Choroid plexus epithelial cell (primary cell): ENCODE measurements around the gene ROPN1B.
A peak's percentile ranks its signal among the peaks of the same experiment; 100 is the strongest.
"Not testable (repeated sequence)": the region's sequence is repeated elsewhere in the genome, so short reads cannot be mapped to it uniquely, and the experiment has no call there.

Experiments
- DNase-seq: peaks from one replicate; pipeline ENCODE4 v3.0.0-alpha.2; 2010; ENCODE audit warnings: low read depth
- H3K4me3 ChIP-seq: 2 replicates; pipeline ENCODE4 v1.5.1; 2011; ENCODE audit warnings: low read depth, mild to moderate bottlenecking, control low read depth, low read length, moderate library complexity
- CTCF ChIP-seq: conservative IDR thresholded peaks from 2 replicates; pipeline ENCODE4 v1.5.1; 2011; ENCODE audit warnings: low read depth, mild to moderate bottlenecking, control low read depth, inconsistent platforms, low read length, moderate library complexity

ROPN1B gene

GRCh38 chr3:125936210-125936815 lies 32.7 kb upstream of the ROPN1B start:
- peak; percentile 57 for TF ChIP-seq CTCF
- DNase-seq, result peak; percentile 47
- not testable (repeated sequence) for H3K4me3 ChIP-seq

GRCh38 chr3:125936891-125937290 lies 32.1 kb upstream of the ROPN1B start:
- H3K4me3 ChIP-seq, DNase-seq: not testable (repeated sequence)

GRCh38 chr3:125947806-125948205 lies 21.2 kb upstream of the ROPN1B start:
- not testable (repeated sequence) for H3K4me3 ChIP-seq, DNase-seq

GRCh38 chr3:125948901-125949300 lies 20.1 kb upstream of the ROPN1B start:
- not testable (repeated sequence) for H3K4me3 ChIP-seq, DNase-seq

GRCh38 chr3:125951176-125951575 lies 17.8 kb upstream of the ROPN1B start:
- DNase-seq, H3K4me3 ChIP-seq: not testable (repeated sequence)

DNA sequence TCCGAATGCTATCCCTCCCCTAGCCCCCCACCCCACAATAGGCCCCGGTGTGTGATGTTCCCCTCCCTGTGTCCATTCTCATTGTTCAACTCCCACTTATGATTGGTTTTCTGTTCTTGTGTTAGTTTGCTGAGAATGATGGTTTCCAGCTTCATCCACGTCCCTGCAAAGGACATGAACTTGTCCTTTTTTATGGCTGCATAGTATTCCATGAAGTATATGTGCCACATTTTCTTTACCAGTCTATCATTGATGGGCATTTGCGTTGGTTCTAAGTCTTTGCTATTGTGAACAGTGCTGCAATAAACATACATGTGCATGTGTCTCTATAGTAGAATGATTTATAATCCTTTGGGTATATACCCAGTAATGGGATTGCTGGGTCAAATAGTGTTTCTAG lies 12.0 kb upstream of the ROPN1B start:
- DNase-seq, H3K4me3 ChIP-seq: not testable (repeated sequence)

DNA sequence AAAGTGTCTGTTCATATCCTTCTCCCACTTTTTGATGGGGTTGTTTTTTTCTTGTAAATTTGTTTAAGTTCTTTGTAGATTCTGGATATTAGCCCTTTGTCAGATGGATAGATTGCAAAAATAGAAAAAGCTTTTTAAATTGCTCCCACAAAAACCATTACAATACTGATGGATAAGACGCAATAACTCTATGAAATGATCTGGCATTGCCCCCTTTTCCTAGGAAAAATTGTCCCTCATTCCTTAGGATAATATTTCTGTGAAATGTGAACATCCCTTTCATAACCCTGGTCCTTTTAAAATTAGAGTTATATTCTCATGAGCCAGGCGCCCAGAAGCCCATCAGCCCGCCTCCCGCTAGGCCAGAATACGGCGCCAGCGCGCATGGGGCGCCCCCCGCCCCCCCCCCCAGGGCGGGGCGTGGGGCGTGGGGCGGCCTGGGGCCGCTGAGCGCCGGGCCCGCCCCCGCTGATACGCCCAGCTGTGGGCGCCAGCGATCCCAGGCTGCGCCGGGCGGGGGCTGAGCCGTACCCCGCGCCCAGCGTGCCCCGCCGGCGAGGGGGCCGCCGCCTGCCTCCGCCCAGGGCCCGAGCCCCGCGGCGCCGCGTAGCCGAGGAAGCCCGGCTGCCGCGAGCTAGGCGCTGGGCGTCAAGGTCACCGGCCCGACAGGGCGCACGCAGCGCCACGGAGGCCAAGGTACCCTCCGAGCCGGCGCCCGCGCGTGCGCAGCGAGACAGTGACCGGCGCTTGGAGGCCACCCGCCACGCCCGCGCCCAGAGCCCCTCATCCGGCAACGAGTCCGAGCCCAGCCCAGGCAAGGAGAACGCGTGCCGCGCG lies 11.1 kb upstream of the ROPN1B start:
- H3K4me3 ChIP-seq, result no peak overlapping the region
- no peak for TF ChIP-seq CTCF

GRCh38 chr3:125958511-125959316 lies 10.3 kb upstream of the ROPN1B start:
- TF ChIP-seq CTCF, result no peak
- no peak for DNase-seq
- H3K4me3 ChIP-seq, result no peak overlapping the region

More for the DNA sequence above, 11.1 kb upstream of the ROPN1B start:
- no peak for DNase-seq

- no peak for DNase-seq
- H3K4me3 ChIP-seq, result no peak overlapping the region
- TF ChIP-seq CTCF, result no peak
These were observed 9.5 kb upstream of the ROPN1B start for GRCh38 chr3:125959317-125960065.
